DMS153 treated with DMSO at 0.1 percent for 48 hours (cell line): ENCODE data around the gene RNASEH2C.
"Not testable (repeated sequence)": the region's sequence is repeated elsewhere in the genome, so short reads cannot be mapped to it uniquely, and the experiment has no call there.

Experiments
- DNase-seq: peaks from one replicate; lab custom pipeline; 2025; ENCODE audit not compliant: unreplicated experiment; lab: John Stamatoyannopoulos, UW

Gene RNASEH2C

DNA sequence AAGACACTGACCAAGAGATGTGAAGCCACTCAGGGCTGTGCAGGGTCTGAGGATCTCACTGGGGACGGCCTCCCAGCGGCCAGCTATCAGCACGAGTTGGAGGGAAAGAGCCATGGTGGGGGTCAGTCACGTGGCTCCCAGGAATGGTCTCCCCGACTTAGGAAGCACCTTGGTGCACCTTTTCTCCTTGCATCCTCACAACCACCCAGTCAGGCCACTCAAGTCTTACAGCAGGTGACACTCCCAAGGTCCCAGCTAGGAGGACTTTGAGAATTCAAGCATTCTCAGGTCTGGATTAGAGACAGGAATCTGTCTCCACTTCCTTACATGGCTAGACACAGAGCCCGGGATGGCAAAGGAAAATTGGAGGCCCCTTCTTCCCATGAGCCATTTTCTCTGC is 2.7 kb downstream of the RNASEH2C start:
- DNase-seq = no peak

DNA sequence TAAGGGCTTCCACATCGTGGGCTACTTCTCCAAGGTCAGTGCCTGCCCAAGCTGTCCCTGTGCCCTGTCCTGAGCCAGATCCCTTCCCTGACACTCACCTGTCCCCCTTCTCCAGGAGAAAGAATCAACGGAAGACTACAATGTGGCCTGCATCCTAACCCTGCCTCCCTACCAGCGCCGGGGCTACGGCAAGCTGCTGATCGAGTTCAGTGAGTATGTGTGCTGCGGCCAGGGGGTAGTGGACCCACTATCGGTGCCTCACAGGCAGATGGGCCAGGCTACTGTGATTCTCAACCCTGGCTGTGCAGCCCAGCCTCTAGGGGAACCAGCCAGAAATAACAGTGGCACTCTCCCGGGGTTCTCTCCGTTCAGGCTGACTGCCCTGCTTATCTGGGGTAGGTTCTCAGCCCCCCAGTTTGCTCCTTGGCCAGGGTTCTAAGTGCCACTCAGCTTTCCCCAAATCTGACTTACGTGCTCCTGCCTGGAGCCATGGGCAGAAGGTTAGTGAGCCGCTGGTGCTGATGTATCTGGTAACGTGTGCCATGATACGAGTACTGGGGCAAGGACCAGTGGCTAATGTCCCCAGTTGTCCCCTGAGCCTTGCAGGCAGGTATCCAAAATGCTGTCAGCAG is 3.7 kb downstream of the RNASEH2C start:
- no peak for DNase-seq

DNA sequence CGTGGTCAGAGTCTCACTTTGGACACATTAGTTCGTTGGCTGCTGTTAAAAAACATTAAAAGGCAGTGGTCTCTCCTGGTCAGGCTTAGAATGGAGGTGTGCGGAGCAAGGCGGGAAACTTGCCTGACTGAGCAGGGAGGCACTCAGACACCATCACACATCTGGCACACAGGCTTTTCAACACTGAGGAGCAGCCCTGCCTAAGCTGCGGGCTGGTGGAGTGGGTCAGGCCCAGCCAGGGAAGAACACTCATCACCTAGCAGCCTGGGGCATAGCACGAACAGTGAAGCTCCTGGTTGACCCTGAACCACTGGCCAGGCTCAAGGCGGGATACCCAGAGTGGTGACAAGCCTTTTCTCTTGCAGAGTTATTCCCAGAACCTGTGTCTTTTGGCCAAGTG is 4.3 kb downstream of the RNASEH2C start:
- no peak for DNase-seq

DNA sequence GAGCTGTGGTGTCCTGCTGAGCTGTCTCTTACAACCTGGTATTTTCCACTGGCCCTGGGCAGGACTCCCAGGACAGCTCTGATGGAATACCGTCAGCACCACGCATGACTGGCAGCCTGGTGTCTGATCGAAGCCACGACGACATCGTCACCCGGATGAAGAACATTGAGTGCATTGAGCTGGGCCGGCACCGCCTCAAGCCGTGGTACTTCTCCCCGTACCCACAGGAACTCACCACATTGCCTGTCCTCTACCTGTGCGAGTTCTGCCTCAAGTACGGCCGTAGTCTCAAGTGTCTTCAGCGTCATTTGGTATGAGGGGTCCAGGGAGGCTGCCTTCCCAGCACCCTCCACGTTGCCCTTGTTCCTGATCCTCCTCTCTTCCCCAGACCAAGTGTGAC is 6.2 kb downstream of the RNASEH2C start:
- no peak for DNase-seq

DNA sequence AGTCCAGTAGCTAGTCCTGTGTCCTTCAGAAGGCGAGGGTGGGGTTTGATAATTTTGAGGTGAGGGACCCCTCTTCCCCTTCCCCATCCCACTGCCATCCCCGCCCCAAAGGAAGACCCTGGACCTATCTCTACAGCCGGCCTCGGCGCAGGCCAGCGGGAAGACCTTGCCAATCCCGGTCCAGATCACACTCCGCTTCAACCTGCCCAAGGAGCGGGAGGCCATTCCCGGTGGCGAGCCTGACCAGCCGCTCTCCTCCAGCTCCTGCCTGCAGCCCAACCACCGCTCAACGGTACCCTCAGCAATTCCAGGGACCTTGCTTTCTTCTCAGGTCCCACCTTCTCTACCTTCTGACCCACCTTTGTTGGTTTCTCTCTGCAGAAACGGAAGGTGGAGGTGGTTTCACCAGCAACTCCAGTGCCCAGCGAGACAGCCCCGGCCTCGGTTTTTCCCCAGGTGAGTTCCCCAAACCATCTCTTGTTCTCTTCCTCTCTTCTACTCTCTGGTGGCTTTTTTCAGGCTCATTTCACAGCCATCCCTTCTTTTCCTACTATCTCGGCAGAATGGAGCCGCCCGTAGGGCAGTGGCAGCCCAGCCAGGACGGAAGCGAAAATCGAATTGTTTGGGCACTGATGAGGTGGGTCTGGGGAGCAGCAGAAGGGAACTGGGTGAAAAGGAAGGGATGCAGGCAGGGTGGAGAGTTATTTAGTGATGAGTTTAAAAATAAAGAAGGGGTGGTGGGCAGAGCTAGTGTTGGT is 7.2 kb downstream of the RNASEH2C start:
- DNase-seq = no peak

DNA sequence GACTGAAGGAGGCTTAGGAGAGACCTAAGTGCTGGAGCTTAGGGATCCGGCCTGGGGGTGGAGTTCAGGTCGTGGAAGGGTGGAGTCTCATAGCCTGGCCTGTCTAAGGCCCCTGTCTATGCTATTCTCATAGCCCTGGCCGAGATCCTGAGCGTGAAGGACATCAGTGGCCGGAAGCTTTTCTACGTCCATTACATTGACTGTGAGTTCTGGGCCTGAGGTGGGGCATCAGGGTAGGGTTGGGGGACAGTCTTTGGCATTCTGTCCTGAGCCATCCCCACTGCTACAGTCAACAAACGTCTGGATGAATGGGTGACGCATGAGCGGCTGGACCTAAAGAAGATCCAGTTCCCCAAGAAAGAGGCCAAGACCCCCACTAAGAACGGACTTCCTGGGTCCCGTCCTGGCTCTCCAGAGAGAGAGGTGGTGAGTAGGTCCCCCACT is 7.9 kb downstream of the RNASEH2C start:
- DNase-seq = no peak

DNA sequence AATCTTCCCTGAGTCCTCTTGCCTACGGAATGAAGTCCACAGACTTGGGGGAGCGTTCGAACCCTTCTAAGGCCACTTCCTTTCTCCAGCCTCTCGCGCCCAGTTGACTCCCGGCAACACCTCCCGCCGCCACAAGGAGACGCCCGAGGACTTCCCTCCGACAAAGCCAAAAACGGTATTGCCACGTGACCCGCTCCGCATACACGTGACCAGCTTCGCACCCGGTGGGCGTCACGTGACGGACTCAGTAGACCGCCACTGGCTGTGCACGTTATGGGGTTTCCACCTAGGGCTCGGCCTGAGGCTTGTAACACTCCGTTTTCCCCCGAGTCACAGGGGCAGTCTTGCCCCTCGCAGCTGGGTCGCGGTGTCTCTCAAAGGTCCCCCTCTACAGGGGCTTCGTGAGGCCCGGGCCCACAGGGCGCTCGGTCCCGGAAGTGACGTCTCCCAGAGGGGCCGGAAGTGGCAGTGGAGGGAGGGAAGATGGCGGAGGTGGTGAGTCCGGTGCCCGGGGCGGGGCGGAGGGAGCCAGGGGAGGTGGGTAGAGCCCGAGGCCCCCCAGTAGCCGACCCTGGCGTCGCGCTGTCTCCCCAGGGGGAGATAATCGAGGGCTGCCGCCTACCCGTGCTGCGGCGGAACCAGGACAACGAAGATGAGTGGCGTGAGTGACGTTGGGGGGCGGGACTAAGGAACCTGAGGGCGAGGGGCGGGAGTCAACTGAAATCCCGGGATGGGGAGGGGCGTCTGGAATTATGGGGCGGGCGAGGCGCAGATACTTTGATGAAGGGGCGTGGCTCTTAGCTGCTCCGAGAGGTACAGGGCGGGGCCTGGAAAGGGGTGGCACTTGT is 8.6 kb downstream of the RNASEH2C start, which contains the start of gene KAT5:
Gene KAT5, plus strand, starts transcription at position 468 of the 848 bp plus-strand sequence. Its CDS starts 16 bp downstream, at position 484.
- peak; percentile 95 for DNase-seq

DNA sequence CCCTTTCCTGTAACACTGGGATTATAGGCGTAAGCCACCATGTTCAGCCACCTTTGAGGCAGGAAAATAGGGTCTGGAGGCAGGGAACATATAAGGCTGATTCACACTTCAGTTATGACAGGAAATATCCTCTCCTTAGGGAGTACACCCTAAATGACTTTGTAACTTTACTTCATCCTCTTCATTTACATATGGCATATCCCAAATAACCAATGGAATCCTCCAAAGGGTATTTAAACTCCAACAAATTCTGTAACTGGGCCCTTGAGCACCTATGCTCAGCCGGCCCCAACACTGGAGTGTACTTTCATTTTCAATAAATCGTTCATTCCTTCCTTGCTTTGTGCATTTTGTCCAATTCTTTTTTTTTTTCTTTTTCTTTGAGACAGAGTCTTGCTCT is 10.2 kb downstream of the RNASEH2C start:
- no peak for DNase-seq

DNA sequence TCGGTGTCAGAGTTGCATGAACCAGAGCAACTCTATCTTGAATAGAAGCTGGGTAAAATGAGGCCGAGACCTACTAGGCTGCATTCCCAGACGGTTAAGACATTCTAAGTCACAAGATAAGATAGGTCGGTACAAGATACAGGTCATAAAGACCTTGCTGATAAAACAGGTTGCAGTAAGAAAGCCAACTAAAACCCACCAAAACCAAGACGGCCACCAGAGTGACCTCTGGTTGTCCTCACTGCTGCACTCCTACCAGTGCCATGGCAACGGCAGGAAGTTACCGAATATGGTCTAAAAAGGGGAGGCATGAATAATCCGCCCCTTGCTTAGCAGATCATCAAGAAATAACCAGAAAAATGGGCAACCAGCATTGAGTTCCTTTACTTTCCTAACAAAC is 10.9 kb downstream of the RNASEH2C start:
- no peak for DNase-seq

DNA sequence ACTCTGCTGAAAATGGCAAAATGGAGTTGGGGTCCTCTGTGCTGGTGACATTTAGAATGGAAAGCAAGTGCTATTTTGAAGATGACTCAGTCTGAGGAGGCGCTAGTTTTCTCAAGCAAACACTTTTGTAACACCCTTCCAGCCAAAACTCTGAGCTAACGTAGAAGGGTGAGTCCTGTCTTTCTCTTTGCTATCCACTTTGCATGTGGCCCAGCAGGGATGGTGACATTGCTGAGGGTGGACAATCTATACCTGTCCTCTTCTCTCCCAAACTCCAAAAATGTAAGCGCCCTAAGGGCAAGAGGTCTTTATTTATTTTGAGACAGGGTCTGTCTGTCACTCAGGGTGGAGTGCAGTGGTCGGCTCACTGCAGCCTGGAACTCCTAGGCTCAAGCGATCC is 12.1 kb downstream of the RNASEH2C start:
- no peak for DNase-seq

DNA sequence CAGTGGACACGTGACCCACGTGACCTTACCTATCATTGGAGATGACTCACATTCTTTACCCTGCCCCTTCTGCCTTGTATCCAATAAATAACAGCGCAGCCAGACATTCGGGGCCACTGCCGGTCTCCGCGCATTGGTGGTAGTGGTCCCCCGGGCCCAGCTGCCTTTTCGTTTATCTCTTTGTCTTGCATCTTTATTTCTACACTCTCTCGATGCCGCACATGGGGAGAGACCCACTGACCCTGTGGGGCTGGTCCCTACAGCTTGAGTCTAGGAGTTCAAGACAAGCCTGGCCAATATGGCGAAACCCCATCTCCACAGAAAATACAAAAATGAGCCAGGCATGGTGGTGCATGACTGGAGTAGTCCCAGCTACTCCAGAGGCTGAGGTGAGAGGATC is 13.6 kb downstream of the RNASEH2C start:
- not testable (repeated sequence) for DNase-seq

DNA sequence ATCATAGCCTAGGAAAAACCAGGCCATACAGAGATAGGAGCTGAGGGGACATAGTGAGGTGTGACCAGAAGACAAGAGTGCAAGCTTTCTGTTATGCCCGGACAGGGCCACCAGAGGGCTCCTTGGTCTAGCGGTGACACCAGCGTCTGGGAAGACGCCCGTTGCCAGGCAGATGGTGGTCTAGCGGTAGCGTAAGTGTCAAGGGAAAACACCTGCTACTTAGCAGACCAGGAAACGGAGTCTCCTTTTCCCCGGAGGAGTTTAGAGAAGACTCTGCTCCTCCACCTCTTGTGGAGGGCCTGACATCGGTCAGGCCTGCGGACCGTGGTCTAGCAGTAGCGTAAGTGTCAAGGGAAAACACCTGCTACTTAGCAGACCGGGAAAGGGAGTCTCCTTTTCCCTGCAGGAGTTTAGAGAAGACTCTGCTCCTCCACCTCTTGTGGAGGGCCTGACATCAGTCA is 14.3 kb downstream of the RNASEH2C start:
- DNase-seq = not testable (repeated sequence)

DNA sequence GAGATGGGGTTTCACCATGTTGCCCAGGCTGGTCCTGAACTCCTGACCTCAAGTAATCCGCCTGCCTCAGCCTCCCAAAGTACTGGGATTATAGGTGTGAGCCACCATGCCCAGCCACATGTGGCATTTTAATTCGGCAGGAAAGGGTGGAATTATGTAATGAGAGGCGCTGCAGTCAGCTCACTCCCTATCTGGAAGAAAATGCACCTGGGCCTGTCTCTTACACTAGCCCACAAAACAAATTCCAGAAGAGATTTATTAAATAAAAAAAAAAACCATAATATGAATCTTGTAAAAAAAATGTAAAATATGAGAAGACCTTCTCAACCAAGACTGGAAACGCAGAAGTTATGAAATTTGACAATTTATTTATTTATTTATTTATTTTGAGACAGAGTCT is 16.8 kb downstream of the RNASEH2C start:
- DNase-seq = no peak

DNA sequence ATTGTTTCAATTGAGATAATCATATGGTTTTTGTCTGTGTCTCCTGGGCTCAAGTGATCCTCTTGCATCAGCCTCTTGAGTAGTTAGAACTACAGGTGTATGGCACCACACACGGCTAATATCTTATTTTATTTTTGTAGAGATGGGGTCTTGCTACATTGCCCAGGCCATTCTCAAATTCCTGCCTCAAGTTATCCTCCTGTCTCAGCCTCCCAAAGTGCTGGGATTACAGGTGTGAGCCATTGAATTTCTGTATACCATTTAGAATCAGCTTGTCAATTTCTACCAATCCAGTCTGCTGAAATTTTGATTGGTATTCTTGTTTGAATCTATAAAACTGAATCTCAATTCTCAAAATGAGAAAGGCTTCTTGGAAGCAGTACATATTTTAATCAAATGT is 18.9 kb downstream of the RNASEH2C start:
- DNase-seq = no peak

DNA sequence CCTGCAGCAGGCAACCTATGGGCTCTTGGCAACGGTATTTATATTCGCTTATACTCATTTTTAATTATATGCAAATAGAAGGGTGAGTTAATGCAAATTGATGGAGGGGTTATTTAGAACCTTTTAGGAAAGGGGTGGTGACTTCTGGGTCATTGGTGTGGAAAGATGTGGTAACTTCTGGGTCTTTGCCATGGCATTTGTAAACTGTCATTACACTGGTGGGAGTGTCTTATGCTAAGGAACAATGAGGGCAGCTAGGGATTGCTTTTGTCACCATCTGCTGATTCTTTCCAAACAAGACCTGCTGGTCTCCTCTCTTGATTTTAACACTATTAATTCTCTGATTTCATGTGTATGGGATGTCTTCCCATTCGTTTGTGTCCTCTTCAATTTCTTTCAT is 20.2 kb downstream of the RNASEH2C start:
- no peak for DNase-seq

DNA sequence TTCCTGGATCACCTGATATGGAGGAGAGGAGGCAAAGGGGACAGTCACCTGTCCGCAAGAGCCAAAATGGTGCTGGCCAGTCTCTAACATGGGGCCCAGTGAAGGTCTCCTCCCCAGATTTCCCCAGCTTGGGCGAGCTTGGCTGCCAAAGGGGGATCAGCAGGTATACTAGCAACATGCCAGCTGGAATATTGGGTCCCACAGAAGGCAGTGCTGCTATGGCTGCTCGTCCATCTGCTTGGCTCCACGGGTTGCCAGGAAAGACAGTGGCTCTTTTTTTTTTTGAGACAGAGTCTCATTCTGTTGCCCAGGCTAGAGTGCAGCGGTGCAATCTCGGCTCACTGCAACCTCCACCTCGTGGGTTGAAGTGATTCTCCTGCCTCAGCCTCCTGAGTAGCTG is 21.3 kb downstream of the RNASEH2C start:
- DNase-seq = no peak

DNA sequence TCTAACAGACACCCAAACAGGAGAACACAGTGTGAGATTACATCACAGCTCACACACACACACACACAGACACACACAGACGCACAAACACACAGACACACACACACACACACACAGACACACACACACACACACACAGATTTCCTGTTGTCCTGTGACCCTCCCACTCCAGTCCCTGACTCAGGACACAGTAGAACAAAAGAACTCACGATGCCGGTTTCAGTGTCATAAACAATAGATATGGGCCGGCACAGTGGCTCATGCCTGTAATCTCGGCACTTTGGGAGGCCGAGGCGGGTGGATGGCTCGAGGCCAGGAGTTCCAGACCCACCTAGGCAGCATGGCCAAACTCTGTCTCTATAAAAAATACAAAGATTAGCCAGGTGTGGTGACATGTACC is 22.4 kb downstream of the RNASEH2C start:
- no peak for DNase-seq

DNA sequence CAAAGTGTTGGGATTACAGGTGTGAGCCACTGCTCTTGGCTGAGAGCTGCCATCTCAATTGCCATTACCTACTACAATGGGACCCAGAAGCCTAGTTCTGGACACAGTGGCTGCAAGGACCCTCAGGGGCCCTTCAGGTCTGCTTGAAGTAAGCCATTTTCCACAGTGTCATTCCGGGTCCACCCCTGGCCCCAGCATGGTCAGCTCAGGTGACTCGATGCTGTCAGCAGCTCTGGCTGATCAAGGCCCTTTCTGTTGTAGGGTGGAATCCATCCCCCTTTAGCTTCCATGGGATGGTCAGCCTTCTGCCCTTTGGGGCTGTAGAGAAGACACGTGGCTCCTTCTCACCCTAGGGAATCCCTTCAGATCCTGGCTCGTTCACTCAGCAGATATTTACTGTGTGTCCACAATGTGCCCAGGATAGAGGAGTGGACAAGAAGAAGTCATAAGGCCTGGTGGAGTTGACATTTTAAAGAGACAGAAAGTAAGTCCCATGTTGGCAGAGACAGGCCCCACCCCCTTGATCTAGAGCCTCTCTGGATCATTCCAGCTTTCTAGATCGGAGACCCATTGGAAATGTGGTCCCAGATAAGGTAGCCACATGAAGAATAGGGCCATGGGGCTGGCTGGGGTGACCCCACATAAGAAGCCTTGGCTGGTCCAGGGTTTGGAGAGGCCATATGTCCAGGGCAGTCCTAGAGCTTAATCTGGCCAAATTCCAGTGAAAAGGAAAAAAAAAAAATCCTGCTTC is 23.6 kb downstream of the RNASEH2C start:
- no peak for DNase-seq

DNA sequence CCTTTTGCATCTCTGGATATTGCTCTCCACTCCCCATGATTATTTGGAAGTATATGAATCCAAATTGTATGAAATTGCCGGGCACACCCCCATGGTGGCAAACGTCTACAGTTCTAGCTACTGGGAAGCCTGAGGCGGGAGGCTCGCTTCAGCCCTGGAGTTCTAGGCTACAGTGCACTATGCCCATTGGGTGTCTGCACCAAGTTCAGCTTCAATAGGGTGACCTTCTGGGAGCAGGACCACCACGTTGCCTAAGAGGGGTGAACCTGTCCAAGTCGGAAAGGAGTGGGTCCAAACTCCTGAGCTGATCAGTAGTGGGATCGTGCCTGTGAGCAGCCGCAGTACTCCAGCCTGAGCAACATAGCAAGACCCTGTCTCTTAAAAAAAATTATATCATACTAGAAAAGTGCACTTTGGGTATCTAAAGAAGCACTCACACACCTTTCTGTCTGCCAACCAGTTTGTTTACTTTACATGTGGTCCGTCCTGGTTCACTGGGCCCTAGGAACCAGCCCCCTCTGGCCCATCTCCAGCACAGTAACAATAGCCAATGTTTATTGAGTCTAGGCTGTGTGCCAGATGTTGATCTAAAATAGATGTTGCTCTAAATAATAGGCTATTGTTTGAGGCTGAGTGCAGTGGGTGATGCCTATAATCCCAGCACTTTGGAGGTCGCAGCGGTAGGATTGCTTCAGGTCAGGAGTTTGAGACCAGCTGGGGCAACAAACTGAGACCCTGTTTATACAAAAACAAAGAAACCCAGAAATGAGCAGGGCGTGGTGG is 24.9 kb downstream of the RNASEH2C start:
- peak; percentile 91 for DNase-seq

DNA sequence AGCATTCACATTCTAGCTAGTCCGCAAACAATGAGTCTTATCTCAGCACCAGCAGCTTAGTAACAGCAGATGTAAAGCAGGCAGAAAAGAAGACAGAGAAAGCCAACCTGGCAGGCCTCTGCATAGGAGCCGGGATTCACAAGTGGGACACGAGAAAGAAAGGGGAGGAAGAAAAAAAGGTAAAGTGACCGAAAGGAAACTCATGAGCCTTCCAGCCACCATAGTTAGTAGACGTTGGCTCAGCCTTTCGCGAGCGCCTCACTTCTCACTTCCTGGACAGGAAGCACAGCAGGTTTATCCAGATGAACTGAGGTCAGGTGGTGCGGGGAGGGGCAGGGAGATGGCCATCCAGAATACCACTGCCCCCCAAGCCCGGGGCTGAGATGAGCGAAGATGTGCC is 28.2 kb downstream of the RNASEH2C start:
- no peak for DNase-seq
